CD14-positive monocyte (primary cell): ENCODE results near the gene RNF133. TPM values are rescaled to one million over a fixed set of nuclear protein-coding genes. Genes with fewer than 3 reads are reported as not detected.

Experiments
- DNase-seq, 3 donors: peaks; one replicate each; pipeline ENCODE4 v3.0.0-alpha.2; 2011 to 2022
- H2AFZ ChIP-seq: 2 replicates; pipeline ENCODE4 v1.6.0; 2012; ENCODE audit warnings: mild to moderate bottlenecking, low read depth, low read length, inconsistent platforms; ENCODE audit not compliant: insufficient read depth, poor library complexity, severe bottlenecking
- H3K27ac ChIP-seq, 2 donors: 1 replicate in 1 of 2; 2 replicates in 1 of 2; pipeline ENCODE4 v1.5.1; 2012 to 2013; ENCODE audit warnings: low read length in 2 of 2, control low read depth in 1 of 2, inconsistent platforms in 1 of 2, low read depth in 1 of 2, mild to moderate bottlenecking in 1 of 2
- H3K27me3 ChIP-seq, 2 donors: one replicate each; pipeline versions ENCODE4 v1.6.0 to v1.6.1; 2011 to 2013; ENCODE audit warnings: low read length in 2 of 2; ENCODE audit not compliant: control insufficient read depth in 2 of 2, insufficient read depth in 2 of 2
- H3K36me3 ChIP-seq, 2 donors: replicated peaks in 1 of 2; 1 replicate in 1 of 2; 2 replicates in 1 of 2; pipeline versions ENCODE4 v1.5.1 to v1.6.1; 2012 to 2013; ENCODE audit warnings: low read length in 2 of 2, control low read depth in 1 of 2, inconsistent platforms in 1 of 2, mild to moderate bottlenecking in 1 of 2; ENCODE audit not compliant: insufficient read depth in 2 of 2, control insufficient read depth in 1 of 2
- H3K4me1 ChIP-seq, 2 donors: 1 replicate in 1 of 2; 2 replicates in 1 of 2; pipeline versions ENCODE4 v1.5.1 to v1.6.1; 2012 to 2013; ENCODE audit warnings: low read length in 2 of 2, control low read depth in 1 of 2, inconsistent platforms in 1 of 2, mild to moderate bottlenecking in 1 of 2, moderate library complexity in 1 of 2; ENCODE audit not compliant: insufficient read depth in 2 of 2, control insufficient read depth in 1 of 2
- H3K4me2 ChIP-seq: replicated peaks from 2 replicates; pipeline ENCODE3; 2012; ENCODE audit warnings: low read length, moderate library complexity, mild to moderate bottlenecking; ENCODE audit not compliant: poor library complexity, severe bottlenecking; ENCODE audit errors: extremely low read depth
- H3K4me3 ChIP-seq, 3 experiments: fragments of 200-600 bp in 1 of 3; sonication (generic) in 1 of 3; replicated peaks in 1 of 3; 1 replicate in 2 of 3; 2 replicates in 1 of 3; pipeline ENCODE4 v1.5.1; 2011 to 2013; ENCODE audit warnings: low read length in 3 of 3, mild to moderate bottlenecking in 3 of 3, control low read depth in 2 of 3, low read depth in 2 of 3, inconsistent platforms in 1 of 3, moderate library complexity in 1 of 3
- H3K79me2 ChIP-seq: 2 replicates; pipeline ENCODE4 v1.6.0; 2012; ENCODE audit warnings: mild to moderate bottlenecking, control low read depth, inconsistent platforms, low read length, moderate library complexity; ENCODE audit not compliant: insufficient read depth
- H3K9ac ChIP-seq: 2 replicates; pipeline ENCODE4 v1.6.0; 2017; ENCODE audit warnings: low read length, mild to moderate bottlenecking; ENCODE audit not compliant: insufficient read depth, poor library complexity, severe bottlenecking
- H3K9me3 ChIP-seq, 2 donors: replicated peaks in 1 of 2; 1 replicate in 1 of 2; 2 replicates in 1 of 2; pipeline versions ENCODE4 v1.5.1 to v1.6.1; 2012 to 2013; ENCODE audit warnings: low read length in 2 of 2, control low read depth in 1 of 2; ENCODE audit not compliant: control insufficient read depth in 1 of 2, insufficient read depth in 1 of 2
- H4K20me1 ChIP-seq: 2 replicates; pipeline ENCODE4 v1.6.0; 2012; ENCODE audit warnings: mild to moderate bottlenecking, low read length, control low read depth, moderate library complexity; ENCODE audit not compliant: insufficient read depth
- H3K27ac Mint-ChIP-seq, 7 donors: one replicate each; pipeline ENCODE4 v1.8.0; 2020; ENCODE audit warnings: mild to moderate bottlenecking in 7 of 7, mixed read lengths in 7 of 7, moderate library complexity in 6 of 7, inconsistent platforms in 2 of 7
- H3K27me3 Mint-ChIP-seq, 3 donors: one replicate each; pipeline ENCODE4 v1.8.0; 2021 to 2022; ENCODE audit warnings: low read depth in 3 of 3, mild to moderate bottlenecking in 3 of 3, mixed read lengths in 3 of 3, moderate library complexity in 3 of 3, inconsistent platforms in 1 of 3
- H3K36me3 Mint-ChIP-seq, 2 donors: one replicate each; pipeline ENCODE4 v1.8.0; 2020; ENCODE audit warnings: mixed read lengths in 2 of 2, inconsistent platforms in 1 of 2, mild to moderate bottlenecking in 1 of 2
- H3K4me1 Mint-ChIP-seq: one replicate; pipeline ENCODE4 v1.8.0; 2020; ENCODE audit warnings: mild to moderate bottlenecking, mixed read lengths
- H3K4me3 Mint-ChIP-seq, 2 donors: one replicate each; pipeline ENCODE4 v1.8.0; 2020; ENCODE audit warnings: mild to moderate bottlenecking in 2 of 2, mixed read lengths in 2 of 2, moderate library complexity in 1 of 2
- H3K9me3 Mint-ChIP-seq, 7 donors: one replicate each; pipeline ENCODE4 v1.8.0; 2020 to 2022; ENCODE audit warnings: mixed read lengths in 7 of 7, mild to moderate bottlenecking in 6 of 7, moderate library complexity in 6 of 7, inconsistent platforms in 2 of 7
- CTCF ChIP-seq: fragments of 200-600 bp; IDR thresholded peaks from one replicate; pipeline ENCODE4 v1.8.0; 2022; ENCODE audit warnings: antibody characterized with exemption, mild to moderate bottlenecking
- WGBS: methylation state at CpG from one replicate; pipeline ENCODE4 v1.1.5; 2013; ENCODE audit warnings: missing lambda C conversion rate; ENCODE audit not compliant: insufficient coverage; 5-methylcytosine and 5-hydroxymethylcytosine counted together
- intact Hi-C, 2 donors: fragments of 100-400 bp; cut with micrococcal nuclease; formaldehyde crosslinking; loops; one replicate each; pipeline versions ENCODE4 v1.15.0 to v1.15.1; 2023
- polyA plus RNA-seq, 3 donors: library from polyadenylated mRNA; depleted of rRNA in 1 of 3; unstranded in 2 of 3; stranded (reverse) in 1 of 3; fragments of 300-500 nt in 2 of 3; fragments of >200 nt in 1 of 3; fragmentation: Illumina TruSeq in 2 of 3; gene quantifications; 1 replicate in 2 of 3; 2 replicates in 1 of 3; pipeline ENCODE4 v1.2.3, GENCODE V29; 2012 to 2021

The RNF133 gene
- polyA plus RNA-seq, 3 donors: not detected

DNA sequence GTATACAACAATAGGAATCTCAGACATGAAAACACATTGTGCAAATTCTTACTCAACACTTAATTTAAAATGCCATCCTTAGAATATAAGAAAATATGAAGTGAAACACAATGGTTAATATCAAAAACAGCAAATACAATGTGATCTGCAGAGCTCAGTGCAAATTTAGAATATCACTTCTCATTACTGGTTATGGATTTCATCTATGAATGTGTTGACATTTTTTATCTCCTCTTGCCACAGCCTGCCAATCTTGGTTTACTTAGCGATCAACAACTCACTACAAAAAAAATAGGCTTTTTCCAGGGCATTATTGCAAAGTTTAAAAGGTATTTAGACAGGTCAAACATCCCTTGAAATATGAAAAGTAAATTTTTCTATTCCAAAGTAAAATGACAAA lies 28.8 kb upstream of the RNF133 start:
- H3K9ac ChIP-seq: no peak overlapping the region
- H3K27ac ChIP-seq: no peak overlapping the region
- H3K4me3 ChIP-seq: no peak overlapping the region
- no peaks in the 10 kb centered on the region for H4K20me1 ChIP-seq
- Mint-ChIP-seq H3K4me1 (no peaks in the 10 kb centered on the region), H3K36me3 (no peaks in the 10 kb centered on the region), H3K27me3 (peaks cover 0 to 2% (median 0%) of the 10 kb centered on the region in 3 donors), H3K4me3 (no peak overlapping the region), H3K9me3 (peaks cover 0 to 3% (median 0%) of the 10 kb centered on the region in 7 donors), H3K27ac (no peak overlapping the region)
- intact Hi-C loops: no loop called here
- no CpG with 5 or more reads among the region's 1 CpG for WGBS
- no peak overlapping the region for H2AFZ ChIP-seq
- no peaks in the 10 kb centered on the region for H3K79me2 ChIP-seq
- H3K27me3 ChIP-seq: no peaks in the 10 kb centered on the region
- no peaks in the 10 kb centered on the region for H3K9me3 ChIP-seq
- no peaks in the 10 kb centered on the region for H3K4me1 ChIP-seq
- no peak overlapping the region for H3K4me2 ChIP-seq
- TF ChIP-seq CTCF: no peak
- no peaks in the 10 kb centered on the region for H3K36me3 ChIP-seq
- no peak for DNase-seq

DNA sequence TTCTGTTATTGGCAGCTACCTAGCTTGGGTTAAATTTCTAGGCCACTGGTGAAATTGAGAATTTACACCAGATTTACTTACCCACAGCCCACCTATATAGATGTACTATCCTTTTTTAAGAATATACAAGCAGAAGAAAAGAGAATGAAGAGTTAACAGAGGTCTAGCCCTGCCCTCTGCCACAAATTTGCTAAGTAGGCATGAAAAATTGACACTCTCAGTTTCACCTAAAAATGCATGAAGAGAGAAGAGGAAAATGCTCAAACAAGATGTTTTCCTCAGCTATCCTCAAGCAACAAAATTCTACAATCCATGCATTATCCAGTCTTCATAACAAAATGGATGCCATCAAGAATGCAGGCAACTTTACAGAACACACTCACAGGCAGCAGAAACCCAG lies 28.4 kb upstream of the RNF133 start:
- Histone ChIP-seq H3K4me3 (no peak overlapping the region), H3K27ac (no peak overlapping the region), H3K27me3 (no peaks in the 10 kb centered on the region), H3K4me1 (no peaks in the 10 kb centered on the region), H3K9me3 (no peaks in the 10 kb centered on the region), H3K9ac (no peak overlapping the region), H3K36me3 (no peaks in the 10 kb centered on the region), H3K79me2 (no peaks in the 10 kb centered on the region), H2AFZ (no peak overlapping the region), H3K4me2 (no peak overlapping the region), H4K20me1 (no peaks in the 10 kb centered on the region)
- peaks cover 0 to 3% (median 0%) of the 10 kb centered on the region in 7 donors for H3K9me3 Mint-ChIP-seq
- intact Hi-C loops: no loop called here
- H3K4me3 Mint-ChIP-seq: no peak overlapping the region
- H3K27ac Mint-ChIP-seq: peak overlapping the region in 1 of 7 donors; percentile 26
- no peaks in the 10 kb centered on the region for H3K36me3 Mint-ChIP-seq
- H3K27me3 Mint-ChIP-seq: peaks cover 0 to 2% (median 0%) of the 10 kb centered on the region in 3 donors
- H3K4me1 Mint-ChIP-seq: no peaks in the 10 kb centered on the region
- DNase-seq: no peak
- TF ChIP-seq CTCF: no peak
